HG03520 (cell line): Measurements from ENCODE around the gene HSD17B13.
"Not testable (repeated sequence)": the region's sequence is repeated elsewhere in the genome, so short reads cannot be mapped to it uniquely, and the experiment has no call there.

Experiments used
- ATAC-seq: cut with Tn5 transposase; IDR thresholded peaks from one replicate; pipeline ENCODE4 v1.9.1; 2021; ENCODE audit warnings: mild to moderate bottlenecking, moderate library complexity; ENCODE audit not compliant: unreplicated experiment

HSD17B13 gene

GRCh38 chr4:87317527-87317926 is 5.2 kb downstream of the HSD17B13 start:
- ATAC-seq = no peak

GRCh38 chr4:87316961-87317360 is 5.7 kb downstream of the HSD17B13 start:
- no peak for ATAC-seq

GRCh38 chr4:87315000-87315399 is 7.7 kb downstream of the HSD17B13 start:
- ATAC-seq = not testable (repeated sequence)

GRCh38 chr4:87313756-87314155 is 8.9 kb downstream of the HSD17B13 start:
- no peak for ATAC-seq

GRCh38 chr4:87311684-87312083 is 11.0 kb downstream of the HSD17B13 start:
- no peak for ATAC-seq

DNA sequence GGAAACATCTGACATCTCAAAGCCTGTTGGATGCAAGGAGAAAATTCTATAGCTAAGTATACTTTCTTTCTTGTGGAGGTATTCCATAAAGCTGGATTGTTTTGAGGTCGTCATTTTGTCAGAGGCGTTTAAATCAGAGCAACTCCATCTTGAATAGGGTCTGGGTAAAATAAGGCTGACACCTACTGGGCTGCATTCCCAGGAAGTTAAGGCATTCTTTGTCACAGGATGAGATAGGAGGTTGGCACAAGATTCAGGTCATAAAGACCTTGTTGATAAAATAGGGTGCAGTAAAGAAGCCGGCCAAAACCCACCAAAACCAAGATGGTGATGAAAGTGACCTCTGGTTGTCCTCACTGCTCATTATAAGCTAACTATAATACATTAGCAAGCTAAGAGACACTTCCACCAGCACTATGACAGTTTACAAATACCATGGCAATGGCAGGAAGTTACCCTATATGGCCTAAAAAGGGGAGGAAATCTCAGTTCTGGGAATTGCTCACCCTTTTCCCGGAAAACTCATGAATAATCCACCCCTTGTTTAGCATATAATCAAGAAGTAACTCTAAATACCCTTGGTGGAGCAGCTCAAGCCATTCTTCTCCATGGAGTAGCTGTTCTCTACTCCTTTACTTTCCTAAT is 11.9 kb downstream of the HSD17B13 start:
- no peak for ATAC-seq

DNA sequence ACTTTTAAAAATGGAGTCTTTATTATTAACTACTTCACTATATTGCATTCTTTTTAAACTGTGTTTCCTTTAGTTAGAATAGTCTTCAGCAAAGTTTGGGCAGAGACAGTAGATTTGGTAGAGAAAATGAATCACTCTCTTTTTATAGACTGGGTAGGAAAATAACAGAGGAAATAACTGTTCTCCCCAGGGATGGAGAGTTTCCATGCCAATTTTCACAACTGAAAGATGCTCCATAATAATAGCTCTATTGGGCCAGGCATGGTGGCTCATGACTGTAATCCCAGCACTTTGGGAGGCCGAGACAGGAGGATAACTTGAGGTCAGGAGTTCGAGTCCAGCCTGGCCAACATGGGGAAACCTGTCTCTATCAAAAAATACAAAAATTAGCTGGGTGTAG is 13.1 kb downstream of the HSD17B13 start:
- no peak for ATAC-seq

GRCh38 chr4:87306056-87306455 is 16.6 kb downstream of the HSD17B13 start:
- ATAC-seq = peak; percentile 84

DNA sequence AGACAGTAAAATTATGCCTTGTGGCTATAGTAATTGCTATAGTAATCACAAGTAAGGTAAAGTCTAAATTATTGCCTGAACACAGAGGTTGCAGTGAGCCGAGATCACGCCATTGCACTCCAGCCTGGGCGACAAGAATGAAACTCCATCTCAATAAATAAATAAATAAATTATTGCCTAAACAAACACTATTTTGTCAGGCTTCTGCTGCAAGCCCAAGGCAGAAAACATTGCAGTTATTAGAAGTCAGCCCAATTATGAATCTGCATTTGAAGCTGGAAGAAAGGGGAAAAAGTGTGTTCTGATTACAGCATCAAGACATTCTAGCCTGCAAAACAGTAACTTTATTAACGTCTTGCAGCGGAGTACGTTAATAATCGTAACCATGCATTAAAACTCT is 17.1 kb downstream of the HSD17B13 start:
- ATAC-seq = no peak

DNA sequence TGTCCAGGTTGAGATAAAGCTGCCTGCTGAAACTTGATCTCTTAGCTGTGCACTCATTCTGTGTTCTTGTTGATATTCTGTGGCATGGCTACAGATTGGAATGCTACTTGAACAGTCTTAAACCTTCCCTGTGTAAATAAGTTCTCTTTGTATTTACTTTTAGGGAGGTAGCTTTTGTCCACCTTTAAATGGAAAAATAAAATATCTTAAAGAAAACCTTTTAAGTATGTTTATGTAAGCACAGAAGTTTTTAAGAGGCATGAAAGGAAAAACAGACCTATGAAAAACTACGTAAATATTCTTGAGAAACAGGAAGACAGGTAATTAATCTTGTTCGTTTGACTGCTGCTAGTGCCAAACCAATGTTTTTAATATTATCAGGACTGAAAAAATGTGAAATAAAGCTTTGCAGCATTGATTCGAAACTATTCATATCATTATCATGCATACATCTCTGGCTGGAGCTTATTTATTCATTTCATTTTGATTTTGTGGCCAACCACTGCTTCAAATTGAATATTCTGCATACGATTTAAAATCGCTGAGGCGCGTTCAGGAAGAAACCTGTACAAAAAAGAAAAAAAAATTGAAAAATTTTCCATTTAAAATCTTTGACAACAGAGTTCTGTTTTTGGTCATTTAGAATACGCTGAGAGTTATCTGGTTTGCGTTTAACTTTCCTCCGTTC is 17.8 kb downstream of the HSD17B13 start:
- ATAC-seq = no peak

- no peak for ATAC-seq
These were observed 22.8 kb downstream of the HSD17B13 start for GRCh38 chr4:87299898-87300297.

GRCh38 chr4:87298362-87298761 is 24.3 kb downstream of the HSD17B13 start:
- no peak for ATAC-seq

GRCh38 chr4:87294911-87295310 is 27.8 kb downstream of the HSD17B13 start:
- ATAC-seq = not testable (repeated sequence)

- ATAC-seq = not testable (repeated sequence)
These were observed 28.8 kb downstream of the HSD17B13 start for GRCh38 chr4:87293889-87294288.

GRCh38 chr4:87286970-87287369 is 35.7 kb downstream of the HSD17B13 start:
- no peak for ATAC-seq

DNA sequence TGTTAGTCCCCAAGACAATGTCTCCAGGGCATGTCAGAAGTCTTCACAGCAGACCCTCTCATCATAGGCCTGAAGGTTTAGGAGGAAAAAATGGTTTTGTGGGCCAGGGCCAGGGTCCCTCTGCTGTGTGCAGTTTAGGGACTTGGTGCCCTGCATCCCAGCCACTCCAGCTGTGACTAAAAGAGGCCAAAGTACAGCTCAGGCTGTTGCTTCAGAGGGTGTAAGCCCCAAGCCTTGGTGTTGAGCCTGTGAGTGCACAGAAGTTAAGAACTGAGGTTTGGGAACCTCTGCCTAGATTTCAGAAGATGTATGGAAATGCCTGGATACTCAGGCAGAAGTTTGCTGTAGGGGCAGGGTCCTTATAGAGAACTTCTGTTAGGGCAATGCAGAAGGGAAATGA is 38.4 kb downstream of the HSD17B13 start:
- not testable (repeated sequence) for ATAC-seq

DNA sequence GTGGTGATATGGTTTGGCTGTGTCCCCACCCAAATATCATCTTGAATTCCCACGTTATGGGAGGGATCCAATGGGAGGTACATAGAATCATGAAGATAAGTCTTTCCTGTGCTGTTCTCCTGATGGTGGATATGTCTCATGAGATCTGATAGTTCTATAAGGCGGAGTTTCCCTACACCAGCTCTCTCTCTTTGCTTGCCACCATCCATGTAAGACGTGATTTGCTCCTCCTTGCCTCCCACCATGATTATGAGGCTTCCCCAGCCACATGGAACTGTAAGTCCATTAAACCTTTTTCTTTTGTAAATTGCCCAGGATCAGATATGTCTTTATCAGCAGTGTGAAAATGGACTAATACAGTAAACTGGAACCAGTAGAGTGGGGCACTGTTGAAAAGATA is 39.5 kb downstream of the HSD17B13 start:
- no peak for ATAC-seq

DNA sequence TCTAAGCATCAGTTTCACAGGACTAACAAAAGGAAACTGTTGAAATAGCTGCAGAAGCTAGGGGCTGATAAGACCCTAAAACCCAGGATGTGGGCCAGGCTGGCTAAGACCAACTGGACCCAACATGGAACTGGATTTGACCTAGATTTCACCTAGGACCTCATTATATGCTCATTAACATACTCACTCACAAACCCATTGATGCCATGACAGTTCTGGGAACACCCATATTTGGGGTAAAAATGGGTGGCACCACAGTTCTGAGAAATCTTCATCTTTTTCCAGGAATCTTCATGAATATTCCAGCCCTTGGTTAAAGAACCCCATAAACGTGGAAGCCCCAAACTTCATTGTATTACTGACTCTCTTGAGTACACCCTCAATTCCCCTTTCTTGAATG is 41.1 kb downstream of the HSD17B13 start:
- ATAC-seq = no peak

- ATAC-seq = no peak
These were observed 44.3 kb downstream of the HSD17B13 start for GRCh38 chr4:87278335-87278794.

GRCh38 chr4:87275311-87275710 is 47.4 kb downstream of the HSD17B13 start:
- ATAC-seq = no peak

GRCh38 chr4:87274803-87275202 is 47.9 kb downstream of the HSD17B13 start:
- no peak for ATAC-seq

- ATAC-seq = no peak
These were observed 48.4 kb downstream of the HSD17B13 start for GRCh38 chr4:87274327-87274726.

DNA sequence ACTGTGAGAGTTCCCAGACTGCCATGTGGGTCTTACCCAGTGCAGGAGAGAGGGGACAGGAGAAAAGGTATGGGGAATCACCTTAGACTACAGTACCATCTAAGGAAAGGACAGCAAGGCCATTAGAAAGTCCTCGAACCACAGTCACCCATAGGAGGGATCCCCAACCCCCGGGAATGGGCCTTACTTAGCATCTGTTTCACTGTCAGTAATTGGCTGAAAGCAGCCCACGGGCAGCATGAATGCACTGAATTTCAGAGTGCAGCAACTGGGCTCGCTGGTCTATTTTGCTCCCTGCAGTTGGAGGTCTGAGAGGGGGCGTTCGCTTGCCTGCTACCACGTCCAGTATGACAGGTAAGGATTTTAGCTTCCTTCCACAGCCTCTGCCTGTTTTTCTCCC is 51.9 kb downstream of the HSD17B13 start:
- ATAC-seq = no peak
